ENCODE measurements around the gene MYO1E.

The MYO1E gene

GRCh38 chr15:59116771-59117170, 255.9 kb downstream of the MYO1E start:
- DNase-seq, result no peak

DNA sequence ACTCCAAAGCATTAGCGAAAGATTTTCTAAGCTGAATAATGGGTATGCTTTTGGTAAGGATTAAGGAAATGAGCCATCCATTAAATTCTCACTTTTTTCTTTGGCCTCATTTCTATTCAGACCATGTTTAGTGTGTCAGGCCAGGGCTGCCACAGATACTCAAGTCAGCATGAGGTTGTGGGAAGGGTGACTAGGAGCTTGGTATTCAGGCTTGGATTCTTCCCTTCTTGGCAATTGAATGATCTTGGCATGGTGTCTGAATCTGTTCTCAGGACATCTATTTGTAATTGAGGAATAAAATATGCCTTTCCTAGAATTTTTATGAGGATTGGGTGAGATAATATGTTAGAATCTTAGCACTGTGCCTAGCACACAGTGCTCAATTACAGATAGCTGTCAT, 256.5 kb downstream of the MYO1E start:
- DNase-seq, result no peak

- no peak for DNase-seq
Observed at GRCh38 chr15:59115047-59115446, 257.6 kb downstream of the MYO1E start.

DNA sequence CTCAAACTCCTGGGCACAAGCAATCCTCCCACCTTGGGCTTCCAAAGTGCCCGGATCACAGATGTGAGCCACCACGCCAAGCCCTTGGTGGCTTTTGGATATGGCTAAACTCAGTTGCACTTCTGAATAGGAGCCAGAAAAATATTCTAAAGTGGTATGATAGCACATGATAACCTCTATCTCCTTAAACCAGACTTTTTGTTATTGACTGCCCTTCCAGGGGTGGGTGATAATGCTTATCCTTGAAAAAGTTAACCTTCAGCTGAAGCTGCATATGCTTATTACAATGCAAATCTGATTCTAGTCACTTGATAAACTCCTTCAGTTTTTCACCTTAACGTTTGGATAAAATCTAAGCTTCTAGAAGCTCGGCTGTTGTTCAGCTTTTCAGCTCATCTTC, 261.4 kb downstream of the MYO1E start:
- no peak for DNase-seq

GRCh38 chr15:59105854-59106253, 266.8 kb downstream of the MYO1E start:
- no peak for DNase-seq

DNA sequence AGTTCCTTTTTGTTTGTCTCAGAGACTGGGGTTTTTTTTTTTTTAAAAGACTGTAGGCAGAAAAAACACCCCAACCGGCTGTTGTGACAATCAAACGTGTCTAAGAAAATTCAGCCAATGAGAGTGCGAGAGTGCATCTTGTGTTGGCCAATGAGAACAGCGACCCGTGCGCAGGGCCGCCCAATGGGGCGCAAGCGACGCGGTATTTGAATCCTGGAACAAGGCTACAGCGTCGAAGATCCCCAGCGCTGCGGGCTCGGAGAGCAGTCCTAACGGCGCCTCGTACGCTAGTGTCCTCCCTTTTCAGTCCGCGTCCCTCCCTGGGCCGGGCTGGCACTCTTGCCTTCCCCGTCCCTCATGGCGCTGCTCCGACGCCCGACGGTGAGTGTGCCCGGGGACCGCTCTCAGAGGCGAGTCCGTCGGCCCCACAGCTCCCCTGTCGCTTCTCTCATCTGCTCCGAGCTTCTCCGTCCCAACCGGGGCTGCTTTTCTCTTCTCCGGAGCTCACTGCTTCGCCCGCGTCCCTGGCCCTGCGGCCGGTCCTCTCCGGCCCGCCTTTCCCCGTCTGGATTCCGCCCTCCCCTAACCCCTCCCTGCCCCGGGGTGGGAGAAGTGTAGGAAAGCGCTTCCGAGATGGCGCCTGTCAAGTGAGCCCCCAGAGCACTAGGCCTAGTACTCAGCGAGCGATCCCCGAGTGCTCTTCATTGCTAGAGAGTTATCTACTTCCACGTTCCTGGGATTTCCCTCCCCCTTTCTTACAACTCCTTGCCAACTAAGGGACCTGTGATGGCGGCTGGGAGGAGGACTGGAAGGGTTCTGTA, 267.5 kb downstream of the MYO1E start, which contains the start of gene CCNB2:
TSS of gene CCNB2 (plus strand) at position 235 of the 821 bp plus-strand sequence. CDS start at position 358, 123 bp downstream.
- peak; percentile 80 to 90 for DNase-seq

GRCh38 chr15:59104602-59104911, 268.1 kb downstream of the MYO1E start:
- no peak for DNase-seq

- DNase-seq, result no peak
Observed at GRCh38 chr15:59099162-59099685, 273.4 kb downstream of the MYO1E start.

GRCh38 chr15:59096429-59096828, 276.2 kb downstream of the MYO1E start:
- no peak for DNase-seq

- no peak for DNase-seq
Observed at GRCh38 chr15:59094077-59094476, 278.6 kb downstream of the MYO1E start.

GRCh38 chr15:59087731-59088130, 284.9 kb downstream of the MYO1E start:
- no peak for DNase-seq

Data from hippocampal formation (tissue), 2 donors.